KMS-11 (cell line): Measurements from ENCODE around the gene PGLYRP3.

Source experiments
- H2AFZ ChIP-seq: fragments of 200-600 bp; sonication (generic); 2 replicates; pipeline ENCODE4 v1.6.1; 2016; ENCODE audit warnings: antibody characterized with exemption, mixed run types, low read depth
- H3K27ac ChIP-seq: fragments of 200-600 bp; sonication (generic); 2 replicates; pipeline ENCODE4 v1.6.1; 2016; ENCODE audit warnings: mild to moderate bottlenecking, mixed run types
- H3K27me3 ChIP-seq: fragments of 200-600 bp; sonication (generic); 2 replicates; pipeline ENCODE4 v1.6.1; 2017; ENCODE audit warnings: mild to moderate bottlenecking, low read depth, mixed run types, moderate library complexity; ENCODE audit not compliant: insufficient read depth
- H3K36me3 ChIP-seq: fragments of 200-600 bp; sonication (generic); 2 replicates; pipeline ENCODE4 v1.6.1; 2017; ENCODE audit warnings: mild to moderate bottlenecking, mixed run types; ENCODE audit not compliant: insufficient read depth
- H3K4me1 ChIP-seq: fragments of 200-600 bp; sonication (generic); 2 replicates; pipeline ENCODE4 v1.6.1; 2016; ENCODE audit warnings: mild to moderate bottlenecking, low read depth, mixed run types; ENCODE audit not compliant: poor library complexity, severe bottlenecking
- H3K4me2 ChIP-seq: fragments of 200-600 bp; sonication (generic); 2 replicates; pipeline ENCODE4 v1.7.0; 2016; ENCODE audit warnings: mild to moderate bottlenecking, mixed run types
- H3K4me3 ChIP-seq: fragments of 200-600 bp; sonication (generic); IDR thresholded peaks from 2 replicates; pipeline ENCODE4 v1.6.1; 2017; ENCODE audit warnings: low read depth, low read length, mixed read lengths; ENCODE audit not compliant: insufficient read depth
- H3K79me2 ChIP-seq: fragments of 200-600 bp; sonication (generic); 2 replicates; pipeline ENCODE4 v1.6.1; 2016; ENCODE audit warnings: low read depth, mixed run types; ENCODE audit not compliant: insufficient read depth
- H3K9ac ChIP-seq: fragments of 200-600 bp; sonication (generic); 2 replicates; pipeline ENCODE4 v1.6.1; 2016; ENCODE audit warnings: mild to moderate bottlenecking, mixed run types
- H4K20me1 ChIP-seq: fragments of 200-600 bp; sonication (generic); 2 replicates; pipeline ENCODE4 v1.6.1; 2016; ENCODE audit warnings: mild to moderate bottlenecking, mixed run types; ENCODE audit not compliant: insufficient read depth
- CTCF ChIP-seq: fragments of 200-600 bp; sonication (generic); conservative IDR thresholded peaks from 2 replicates; pipeline ENCODE4 v1.6.1; 2017; ENCODE audit warnings: low read depth, mild to moderate bottlenecking, antibody characterized with exemption, low read length, moderate library complexity, mixed read lengths

The PGLYRP3 gene

DNA sequence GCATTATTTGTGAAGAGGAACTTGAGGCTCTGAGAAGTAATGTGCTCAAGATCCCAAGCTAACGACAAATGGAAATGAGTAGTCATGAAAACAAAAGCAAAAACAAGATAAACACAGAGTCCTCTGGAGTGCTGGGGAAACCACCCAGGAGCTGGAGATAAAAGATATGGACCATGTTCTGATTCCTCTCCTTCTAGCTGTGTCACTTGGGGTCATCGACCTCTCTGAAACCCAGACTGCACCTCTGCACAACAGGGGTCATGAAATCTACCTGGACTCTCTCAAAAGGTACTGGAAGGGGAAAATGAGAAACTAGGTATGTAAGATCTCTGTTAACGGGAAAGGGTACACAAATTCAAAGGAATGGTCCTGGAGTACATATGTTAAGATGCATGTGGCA lies 29.4 kb upstream of the PGLYRP3 start:
- no peaks in the 10 kb centered on the region for H3K36me3 ChIP-seq
- H2AFZ ChIP-seq: peak overlapping the region; percentile 61; the same call in 1 of the 2 replicates
- H3K4me3 ChIP-seq: no peak overlapping the region
- H3K4me1 ChIP-seq: peaks cover 67% of the 10 kb centered on the region
- H4K20me1 ChIP-seq: no peaks in the 10 kb centered on the region
- 0 out of 2 replicates have a peak, but pooled peaks cover 8% of the 10 kb centered on the region for H3K79me2 ChIP-seq
- H3K9ac ChIP-seq: no peak overlapping the region; the same call in 1 of the 2 replicates
- TF ChIP-seq CTCF: no peak
- peak overlapping the region; percentile 72 for H3K4me2 ChIP-seq
- H3K27ac ChIP-seq: peak overlapping the region; percentile 89
- no peaks in the 10 kb centered on the region for H3K27me3 ChIP-seq

GRCh38 chr1:153341431-153341934 lies 28.7 kb upstream of the PGLYRP3 start:
- Histone ChIP-seq H3K4me1 (peaks cover 67% of the 10 kb centered on the region), H3K79me2 (0 out of 2 replicates have a peak, but pooled peaks cover 8% of the 10 kb centered on the region), H4K20me1 (no peaks in the 10 kb centered on the region), H3K27ac (no peak overlapping the region), H3K9ac (no peak overlapping the region), H3K4me2 (peak overlapping the region; percentile 72; the same call in 1 of the 2 replicates), H3K4me3 (no peak overlapping the region), H2AFZ (no peak overlapping the region), H3K27me3 (no peaks in the 10 kb centered on the region), H3K36me3 (no peaks in the 10 kb centered on the region)
- TF ChIP-seq CTCF: no peak

GRCh38 chr1:153340356-153340755 lies 27.6 kb upstream of the PGLYRP3 start:
- H3K9ac ChIP-seq: no peak overlapping the region
- H3K27ac ChIP-seq: no peak overlapping the region
- no peak overlapping the region for H2AFZ ChIP-seq
- H3K4me3 ChIP-seq: no peak overlapping the region
- H3K4me2 ChIP-seq: no peak overlapping the region
- H4K20me1 ChIP-seq: no peaks in the 10 kb centered on the region
- H3K4me1 ChIP-seq: peaks cover 60% of the 10 kb centered on the region
- H3K36me3 ChIP-seq: no peaks in the 10 kb centered on the region
- no peak for TF ChIP-seq CTCF
- H3K27me3 ChIP-seq: no peaks in the 10 kb centered on the region
- 0 out of 2 replicates have a peak, but pooled peaks cover 8% of the 10 kb centered on the region for H3K79me2 ChIP-seq

DNA sequence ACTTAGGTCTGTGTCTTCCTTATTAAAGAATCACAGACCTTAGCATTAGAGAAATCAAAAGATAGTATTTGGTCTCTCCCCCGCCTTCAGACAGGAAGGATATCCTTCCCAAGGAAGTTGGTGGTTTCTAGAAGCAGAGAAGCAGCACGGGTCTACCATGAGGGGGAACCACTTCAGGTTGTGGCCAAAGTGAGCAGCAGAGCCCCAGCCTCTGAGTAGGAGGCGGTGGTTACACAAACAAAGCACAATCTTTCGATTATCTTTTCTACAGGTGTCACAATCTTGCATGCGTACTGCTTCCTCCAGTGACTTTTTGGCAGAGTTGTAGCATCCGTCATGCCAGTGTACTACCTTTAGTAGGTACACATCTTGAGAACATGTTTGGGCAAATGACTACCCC lies 27.1 kb upstream of the PGLYRP3 start:
- no peak overlapping the region for H2AFZ ChIP-seq
- H3K4me3 ChIP-seq: no peak overlapping the region
- H3K4me1 ChIP-seq: peaks cover 54% of the 10 kb centered on the region
- H3K36me3 ChIP-seq: no peaks in the 10 kb centered on the region
- H3K27me3 ChIP-seq: no peaks in the 10 kb centered on the region
- no peak overlapping the region for H3K27ac ChIP-seq
- no peak for TF ChIP-seq CTCF
- H4K20me1 ChIP-seq: no peaks in the 10 kb centered on the region
- H3K9ac ChIP-seq: no peak overlapping the region
- H3K79me2 ChIP-seq: 0 out of 2 replicates have a peak, but pooled peaks cover 8% of the 10 kb centered on the region
- H3K4me2 ChIP-seq: no peak overlapping the region
